GM18858 (cell line): ENCODE results near the gene COL25A1.

Experiments
- ATAC-seq: cut with Tn5 transposase; IDR thresholded peaks from one replicate; pipeline ENCODE4 v1.9.1; 2021; ENCODE audit not compliant: unreplicated experiment

COL25A1 gene

DNA sequence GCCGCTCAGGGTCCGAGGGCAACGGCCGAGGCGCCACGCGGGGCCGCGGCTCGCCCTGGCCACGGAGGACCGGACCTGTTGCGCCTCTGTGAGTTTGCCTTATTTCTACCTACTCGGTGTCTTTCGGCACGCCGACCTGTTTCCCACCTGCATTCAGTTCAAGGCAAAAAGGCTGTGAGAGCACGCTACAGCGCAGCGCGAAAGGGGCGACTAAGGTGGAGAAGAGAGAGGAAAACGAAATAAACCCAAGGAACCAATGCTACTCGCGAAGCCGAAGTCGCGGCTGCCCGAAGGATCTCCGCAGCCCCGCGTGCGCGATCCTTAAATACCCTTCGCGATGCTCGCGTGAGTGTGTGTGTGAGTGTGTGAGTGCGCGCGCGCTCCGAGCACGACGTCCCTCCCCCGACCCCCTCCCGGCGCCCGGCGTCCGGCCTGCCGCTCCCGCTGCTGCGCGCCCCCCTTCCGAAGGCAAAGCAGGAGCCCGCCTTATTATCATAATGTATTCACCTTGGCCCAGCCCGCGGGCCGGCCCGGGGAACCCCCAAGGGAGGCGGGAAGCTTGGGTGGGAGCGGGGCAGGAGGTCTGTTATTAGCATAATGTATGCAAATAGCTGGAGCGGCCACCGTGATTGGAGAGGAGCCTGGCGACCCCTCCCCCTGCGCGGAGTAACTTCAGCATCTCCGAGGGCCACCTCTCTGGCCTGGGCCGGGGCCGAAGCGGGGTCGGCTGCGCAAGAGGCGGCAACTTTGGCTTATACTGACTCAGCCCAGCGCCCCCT lies at the start of gene COL25A1:
COL25A1 (minus strand) TSS at position 298 of the 779 bp plus-strand sequence.
- no peak for ATAC-seq

- no peak for ATAC-seq
Measured at GRCh38 chr4:109350121-109350520, 47.7 kb upstream of the COL25A1 start.

- ATAC-seq: no peak
Measured at GRCh38 chr4:109334129-109335105, 32.0 kb upstream of the COL25A1 start.

DNA sequence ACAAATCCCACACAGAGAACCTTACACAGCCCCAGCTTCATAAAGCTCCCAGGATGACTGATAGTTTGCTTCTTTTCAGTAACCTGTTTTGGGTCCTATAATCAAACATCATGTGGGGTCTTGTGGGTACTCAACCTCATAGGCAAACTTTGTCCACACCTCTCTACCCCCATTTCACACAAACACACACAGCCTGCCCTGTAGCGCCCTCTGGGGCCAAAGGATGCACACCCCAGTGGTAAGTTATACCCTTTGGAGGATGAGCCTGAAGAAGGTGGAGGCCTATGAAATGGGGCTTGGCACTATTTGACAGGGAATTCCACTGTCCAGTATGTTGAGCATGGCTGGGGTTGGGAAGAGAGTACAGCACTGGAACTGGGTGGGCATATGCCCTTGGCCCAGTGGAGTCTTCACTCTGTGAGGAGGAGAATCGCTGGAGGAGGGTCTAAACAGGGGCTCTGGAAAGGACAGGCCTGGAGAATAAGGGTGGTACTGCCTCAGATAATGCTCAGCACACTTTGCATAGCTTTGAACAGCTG lies 30.5 kb upstream of the COL25A1 start:
- ATAC-seq: no peak

GRCh38 chr4:109327641-109328040 lies 25.2 kb upstream of the COL25A1 start:
- no peak for ATAC-seq

DNA sequence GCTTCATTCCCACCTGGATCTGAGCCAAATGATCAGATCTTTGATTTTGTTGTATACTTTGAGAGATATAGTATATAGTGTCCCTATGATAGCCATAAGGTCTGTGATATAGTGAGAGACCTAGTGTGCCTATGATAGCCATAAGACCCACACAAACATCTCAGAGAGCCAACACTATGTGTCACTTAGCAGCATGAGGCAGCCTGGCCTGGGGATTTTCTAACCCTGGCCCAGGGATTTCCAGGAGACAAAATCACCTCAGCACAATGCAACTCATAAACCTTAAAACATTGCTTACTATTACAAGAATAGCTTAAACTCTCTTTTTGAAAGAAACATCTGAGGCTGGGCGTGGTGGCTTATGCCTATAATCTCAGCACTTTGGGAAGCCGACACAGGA lies 23.2 kb upstream of the COL25A1 start:
- no peak for ATAC-seq

DNA sequence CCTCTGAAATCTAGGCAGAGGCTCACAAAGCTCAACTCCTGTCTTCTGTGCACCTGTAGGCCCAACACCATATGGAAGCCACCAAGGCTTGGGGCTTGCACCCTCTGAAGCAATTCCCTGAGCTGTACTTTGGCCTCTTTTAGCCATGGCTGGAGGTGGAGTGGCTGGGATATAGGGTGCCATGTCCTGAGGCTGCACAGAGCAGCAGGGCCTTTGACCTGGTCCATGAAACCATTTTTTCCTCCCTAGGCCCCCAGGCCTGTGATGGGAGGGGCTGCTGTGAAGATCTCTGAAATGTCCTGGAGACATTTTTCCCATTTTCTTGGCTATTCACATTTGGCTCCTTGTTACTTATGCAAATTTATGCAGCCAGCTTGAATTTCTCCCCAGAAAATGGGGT lies 20.9 kb upstream of the COL25A1 start:
- ATAC-seq: no peak

DNA sequence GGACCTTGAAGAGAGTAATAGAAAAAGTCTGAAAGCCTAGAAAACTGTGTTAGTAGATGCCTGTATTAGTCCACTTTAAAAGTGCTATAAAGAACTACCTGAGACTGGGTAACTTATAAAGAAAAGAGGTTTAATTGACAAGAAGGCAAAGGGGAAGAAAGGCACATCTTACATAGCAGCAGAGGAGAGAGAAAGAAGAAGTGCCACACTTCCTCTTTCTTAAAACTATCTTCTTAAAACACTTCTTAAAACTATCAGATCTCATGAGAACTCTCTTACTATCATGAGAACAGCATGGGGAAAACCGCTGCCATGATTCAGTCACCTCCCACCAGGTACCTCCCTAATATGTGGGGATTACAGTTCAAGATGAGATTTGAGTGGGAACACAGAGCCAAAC lies 18.8 kb upstream of the COL25A1 start:
- peak; percentile 45 for ATAC-seq

- ATAC-seq: peak; percentile 46
Measured at GRCh38 chr4:109319684-109320083, 17.2 kb upstream of the COL25A1 start.

- no peak for ATAC-seq
Measured at GRCh38 chr4:109319156-109319555, 16.7 kb upstream of the COL25A1 start.

GRCh38 chr4:109315818-109316217 lies 13.4 kb upstream of the COL25A1 start:
- no peak for ATAC-seq

- ATAC-seq: no peak
Measured at GRCh38 chr4:109315341-109315740, 12.9 kb upstream of the COL25A1 start.

DNA sequence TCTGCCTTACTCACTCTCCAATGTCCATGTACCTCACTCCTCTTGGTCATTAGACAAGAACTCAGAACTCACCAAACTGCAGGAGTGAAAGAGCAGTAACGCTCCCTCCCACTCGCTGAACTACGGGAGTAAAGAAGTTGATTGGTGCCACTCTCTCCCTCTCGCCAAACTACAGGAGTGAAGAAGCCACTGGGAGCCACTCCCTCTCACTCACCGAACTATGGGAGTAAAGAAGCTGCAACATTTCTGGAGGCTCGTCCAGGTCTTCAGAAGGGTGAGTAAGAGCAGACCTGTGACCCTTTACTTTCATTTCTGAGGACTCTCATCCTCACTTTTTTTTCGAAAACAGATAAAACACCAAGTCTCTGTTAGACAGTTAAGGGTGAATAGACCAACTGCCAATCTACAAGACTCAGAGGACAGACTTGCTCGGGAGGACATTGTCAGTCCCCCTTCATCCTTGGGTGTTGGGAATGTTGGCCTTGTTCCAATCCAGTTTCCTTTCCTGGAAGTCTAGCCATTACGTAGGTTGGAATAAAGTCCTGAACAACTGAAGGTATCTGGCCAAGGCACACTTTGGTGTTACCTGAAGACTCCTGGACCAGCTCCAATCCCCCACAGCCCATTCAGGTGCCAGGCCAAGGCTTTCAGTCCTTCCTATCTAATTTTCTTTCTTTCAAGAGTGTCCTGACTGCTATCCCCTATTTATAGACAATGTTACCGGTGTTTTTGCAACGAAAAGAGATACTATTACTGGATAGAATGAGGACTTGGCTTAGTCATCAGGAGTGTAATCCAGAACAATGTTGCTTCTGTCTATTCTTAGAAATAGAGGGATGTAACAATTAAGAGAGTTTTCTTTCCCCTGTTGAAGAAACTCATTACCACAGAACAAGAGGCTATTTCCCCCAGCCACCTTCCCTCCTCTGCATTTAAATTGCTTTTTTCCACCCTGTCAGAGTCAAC lies 11.0 kb upstream of the COL25A1 start:
- ATAC-seq: no peak

DNA sequence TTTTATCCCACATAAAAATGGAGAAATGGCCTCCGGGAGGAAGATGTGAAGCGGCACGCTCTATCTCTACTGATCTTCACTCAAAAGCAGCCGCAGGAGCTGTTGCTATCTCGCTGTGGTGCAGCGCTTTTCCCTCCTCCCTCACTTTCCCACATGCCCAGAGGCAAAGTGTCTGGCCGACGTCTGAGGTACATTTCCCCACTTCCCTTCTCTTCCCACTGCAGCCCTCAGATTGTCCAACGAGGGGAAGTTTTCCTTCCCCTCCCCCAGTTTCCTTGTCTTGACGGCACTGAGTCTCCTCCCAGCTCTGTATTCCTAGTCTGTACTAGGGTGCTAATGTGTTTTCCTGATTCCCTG lies 660 bp upstream of the COL25A1 start:
- no peak for ATAC-seq

GRCh38 chr4:109301651-109302360 lies 652 bp downstream of the COL25A1 start:
- no peak for ATAC-seq

GRCh38 chr4:109298279-109299010 lies 4.0 kb downstream of the COL25A1 start:
- ATAC-seq: no peak

DNA sequence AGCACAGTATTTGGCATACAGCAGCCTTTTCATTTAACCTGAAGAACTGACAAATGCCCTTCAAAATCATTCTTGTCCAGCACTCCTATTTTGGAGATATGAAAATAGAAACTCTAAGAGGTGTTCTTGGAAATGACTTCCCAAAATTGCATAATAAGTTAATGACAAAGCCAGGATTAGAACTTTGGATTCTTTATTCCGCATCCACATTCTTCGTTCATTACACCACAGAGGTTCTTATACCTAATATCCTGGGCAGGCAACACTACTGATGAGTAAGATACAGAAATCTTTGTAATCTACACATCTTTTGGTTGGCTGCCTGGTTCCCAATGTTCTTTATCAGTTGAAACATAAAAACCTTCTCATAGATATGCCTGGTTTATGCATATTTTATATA lies 5.9 kb downstream of the COL25A1 start:
- no peak for ATAC-seq

DNA sequence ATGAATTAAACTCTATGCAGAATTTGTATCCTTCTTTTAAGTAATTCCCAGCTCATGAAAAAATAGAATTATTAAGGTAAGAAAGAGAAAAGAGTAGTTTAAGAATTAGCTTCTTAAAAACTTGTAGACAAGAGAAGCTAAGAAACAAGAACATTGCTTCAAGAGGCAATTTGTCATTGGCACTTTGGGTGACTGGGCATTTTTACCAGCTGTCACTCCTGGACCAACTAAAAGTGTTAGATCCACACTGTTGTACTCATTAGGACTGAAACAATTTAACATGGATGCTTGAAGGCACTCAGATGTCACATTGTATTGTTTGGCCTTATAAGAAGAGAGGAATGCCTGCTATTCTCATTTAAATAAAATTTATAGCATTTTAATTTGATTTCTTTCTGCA lies 7.4 kb downstream of the COL25A1 start:
- no peak for ATAC-seq

GRCh38 chr4:109294468-109295020 lies 7.9 kb downstream of the COL25A1 start:
- ATAC-seq: no peak
